Pancreas (tissue), 10 donors: ENCODE data around the gene TSG101. TPM values are rescaled to one million over a fixed set of nuclear protein-coding genes. Genes with fewer than 3 reads are reported as not detected.

Experiments
- ATAC-seq, 4 donors: fragments of 200-7000 bp; cut with Tn5 transposase; one replicate each; pipeline versions ENCODE4 v1.8.0 to v1.9.1; 2020; ENCODE audit warnings: mild to moderate bottlenecking in 4 of 4, moderate library complexity in 4 of 4
- DNase-seq, 6 donors: peaks; one replicate each; pipeline ENCODE4 v3.0.0-alpha.2; 2020
- FAIRE-seq: peaks from 2 replicates; lab custom pipeline; 2012; peaks lifted over from hg19 to GRCh38; lab: Jason Lieb, UNC
- H3K27ac ChIP-seq, 4 donors: fragments of 200-600 bp; sonication (generic); 1 replicate in 3 of 4; 2 replicates in 1 of 4; pipeline versions ENCODE4 v1.5.0 to v1.8.0; 2020
- H3K27me3 ChIP-seq, 4 donors: fragments of 200-600 bp; one replicate each; pipeline ENCODE4 v1.8.0; 2021
- H3K36me3 ChIP-seq, 3 donors: fragments of 200-600 bp; sonication (generic) in 1 of 3; one replicate each; pipeline versions ENCODE4 v1.5.0 to v1.8.0; 2020 to 2021
- H3K4me1 ChIP-seq, 3 donors: fragments of 200-600 bp; one replicate each; pipeline ENCODE4 v1.8.0; 2021
- H3K4me3 ChIP-seq, 4 donors: fragments of 200-600 bp; sonication (generic) in 2 of 4; one replicate each; pipeline versions ENCODE4 v1.5.0 to v1.8.0; 2020 to 2021
- H3K9me3 ChIP-seq, 4 donors: fragments of 200-600 bp; one replicate each; pipeline ENCODE4 v1.8.0; 2021
- WGBS, 2 donors: extraction: QIAGEN DNeasy Blood & Tissue Kit; methylation state at CpG; one replicate each; pipeline ENCODE4 v1.1.7; 2013; 5-methylcytosine and 5-hydroxymethylcytosine counted together
- intact Hi-C, 3 donors: fragments of 100-400 bp; cut with DNase I; formaldehyde crosslinking; loops; one replicate each; pipeline versions ENCODE4 v1.11.1 to v1.14.2; 2022
- polyA plus RNA-seq, 2 donors: library from polyadenylated mRNA; stranded (reverse); fragments of 200-250 nt; gene quantifications; one replicate each; pipeline ENCODE4 v1.2.3, GENCODE V29; 2013
- total RNA-seq, 6 donors: library from RNA; stranded (reverse); fragmentation: NEBNext Ultra II Directional in 4 of 6; extraction: Animal tissue kit (Norgen Biotek cat#: 25700) in 4 of 6; gene quantifications; one replicate each; pipeline versions ENCODE4 v1.2.1 to v1.2.4, GENCODE V29; 2021 to 2023
- TF ChIP-seq, protein P1 (sequence below), 4 donors: fragments of 200-600 bp; sonication (generic) in 3 of 4; IDR thresholded peaks; one replicate each; pipeline versions ENCODE4 v1.5.0 to v1.8.0; 2021; ENCODE audit warnings: antibody characterized with exemption in 4 of 4
- donor health status: healthy with polysubstance abuse.
- donor health status: DM: no; HTN: no; CAD: no; lungs with moderate emphysema.
- donor health status: DM: no; HTN: no; CAD: no.
- donor health status: control.
- donor health status: control.
- donor health status: Bipolar disorder and iron deficiency.
- donor health status: DM: yes; HTN: yes; CAD: no.
- donor health status: DM: no; HTN: no; CAD: no.
- donor health status: DM: no; HTN: no; CAD: no.
- donor health status: DM: yes; HTN: yes; CAD: no.

TSG101 gene
- total and polyA plus RNA-seq, 8 donors: 15.7 to 33.7 (median 22.2) TPM

DNA sequence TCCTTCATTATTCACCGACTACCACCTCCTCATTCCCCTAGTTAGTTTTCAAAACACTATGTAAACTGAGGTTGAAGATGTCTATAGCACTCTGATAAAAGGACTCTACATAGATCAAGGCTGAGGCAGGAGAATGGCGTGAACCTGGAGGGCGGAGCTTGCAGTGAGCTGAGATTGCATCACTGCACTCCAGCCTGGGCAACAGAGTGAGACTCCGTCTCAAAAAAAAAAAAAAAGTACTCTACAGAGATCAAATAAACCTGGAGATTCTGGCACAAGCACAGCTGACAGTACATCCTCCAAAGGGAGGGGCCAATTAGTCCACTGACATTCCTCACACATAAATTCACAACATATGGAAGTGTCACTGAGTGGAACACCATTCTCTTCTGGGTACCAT, 31.0 kb downstream of the TSG101 start:
- no peak for DNase-seq
- no peak for ATAC-seq
- H3K4me1 ChIP-seq: peaks cover 5 to 11% (median 7%) of the 10 kb centered on the region in 3 donors
- FAIRE-seq: no peak
- WGBS, 2 donors: 90 to 91% methylated on average over 4 of the region's 4 CpGs
- H3K4me3 ChIP-seq: no peak overlapping the region
- TF ChIP-seq, protein P1, sequence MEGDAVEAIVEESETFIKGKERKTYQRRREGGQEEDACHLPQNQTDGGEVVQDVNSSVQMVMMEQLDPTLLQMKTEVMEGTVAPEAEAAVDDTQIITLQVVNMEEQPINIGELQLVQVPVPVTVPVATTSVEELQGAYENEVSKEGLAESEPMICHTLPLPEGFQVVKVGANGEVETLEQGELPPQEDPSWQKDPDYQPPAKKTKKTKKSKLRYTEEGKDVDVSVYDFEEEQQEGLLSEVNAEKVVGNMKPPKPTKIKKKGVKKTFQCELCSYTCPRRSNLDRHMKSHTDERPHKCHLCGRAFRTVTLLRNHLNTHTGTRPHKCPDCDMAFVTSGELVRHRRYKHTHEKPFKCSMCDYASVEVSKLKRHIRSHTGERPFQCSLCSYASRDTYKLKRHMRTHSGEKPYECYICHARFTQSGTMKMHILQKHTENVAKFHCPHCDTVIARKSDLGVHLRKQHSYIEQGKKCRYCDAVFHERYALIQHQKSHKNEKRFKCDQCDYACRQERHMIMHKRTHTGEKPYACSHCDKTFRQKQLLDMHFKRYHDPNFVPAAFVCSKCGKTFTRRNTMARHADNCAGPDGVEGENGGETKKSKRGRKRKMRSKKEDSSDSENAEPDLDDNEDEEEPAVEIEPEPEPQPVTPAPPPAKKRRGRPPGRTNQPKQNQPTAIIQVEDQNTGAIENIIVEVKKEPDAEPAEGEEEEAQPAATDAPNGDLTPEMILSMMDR (IDR thresholded peaks at IDR 0.05): no peak
- H3K36me3 ChIP-seq: peaks cover 0 to 11% (median 0%) of the 10 kb centered on the region in 3 donors
- no peaks in the 10 kb centered on the region for H3K9me3 ChIP-seq
- H3K27me3 ChIP-seq: no peaks in the 10 kb centered on the region
- no peak overlapping the region for H3K27ac ChIP-seq
- intact Hi-C loops: no loop called here

GRCh38 chr11:18495271-18495670, 31.5 kb downstream of the TSG101 start:
- Histone ChIP-seq H3K4me1 (peaks cover 5 to 11% (median 7%) of the 10 kb centered on the region in 3 donors), H3K9me3 (no peaks in the 10 kb centered on the region), H3K4me3 (no peak overlapping the region), H3K27me3 (no peaks in the 10 kb centered on the region), H3K27ac (no peak overlapping the region), H3K36me3 (peaks cover 0 to 9% (median 3%) of the 10 kb centered on the region in 3 donors)
- intact Hi-C loops: no loop called here
- DNase-seq (no peak), ATAC-seq (no peak), FAIRE-seq (no peak)
- TF ChIP-seq, protein P1 (IDR thresholded peaks at IDR 0.05): no peak

- ATAC-seq (peak in 3 of 4 donors; percentile 58 to 74 (median 63)), FAIRE-seq (no peak), DNase-seq (no peak)
- Histone ChIP-seq H3K27me3 (no peaks in the 10 kb centered on the region), H3K9me3 (no peaks in the 10 kb centered on the region), H3K27ac (peak overlapping the region in 1 of 4 donors; percentile 11), H3K4me1 (peaks cover 5 to 11% (median 7%) of the 10 kb centered on the region in 3 donors), H3K4me3 (no peak overlapping the region), H3K36me3 (peaks cover 0 to 4% (median 3%) of the 10 kb centered on the region in 3 donors)
- intact Hi-C loops: no loop called here
- 41 to 43% methylated on average over 4 of the region's 4 CpGs for WGBS, 2 donors
- TF ChIP-seq, protein P1 (IDR thresholded peaks at IDR 0.05): no peak
Observed at GRCh38 chr11:18493310-18493709, 33.4 kb downstream of the TSG101 start.

- FAIRE-seq (no peak), ATAC-seq (no peak), DNase-seq (no peak)
- peaks cover 0 to 4% (median 0%) of the 10 kb centered on the region in 3 donors for H3K36me3 ChIP-seq
- no peak overlapping the region for H3K4me3 ChIP-seq
- peak overlapping the region in 1 of 4 donors; percentile 11 for H3K27ac ChIP-seq
- peaks cover 5 to 11% (median 7%) of the 10 kb centered on the region in 3 donors for H3K4me1 ChIP-seq
- H3K27me3 ChIP-seq: no peaks in the 10 kb centered on the region
- H3K9me3 ChIP-seq: no peaks in the 10 kb centered on the region
- TF ChIP-seq, protein P1 (IDR thresholded peaks at IDR 0.05): no peak
- intact Hi-C loops: no loop called here
Observed at GRCh38 chr11:18492888-18493287, 33.9 kb downstream of the TSG101 start.

DNA sequence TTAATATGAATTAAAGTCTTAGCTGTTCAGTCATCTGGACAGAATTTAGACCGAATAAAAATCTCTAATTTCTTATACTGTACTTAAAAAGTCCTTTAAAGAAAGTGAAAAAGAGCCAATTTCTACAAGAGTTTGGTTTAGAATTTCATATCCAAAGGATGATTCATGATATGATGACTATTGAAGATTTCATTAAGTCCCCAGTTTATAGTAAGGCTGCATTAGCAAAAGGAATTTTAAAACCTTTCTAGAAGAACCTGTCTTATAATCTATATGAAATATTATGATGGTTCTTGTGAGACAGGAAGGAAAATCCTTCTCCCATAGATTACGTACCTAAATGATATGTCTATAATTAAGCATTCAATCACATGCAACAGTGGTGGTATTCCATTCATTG, 34.8 kb downstream of the TSG101 start:
- 98 to 99% methylated on average over 2 of the region's 2 CpGs for WGBS, 2 donors
- Histone ChIP-seq H3K27ac (no peak overlapping the region), H3K9me3 (no peaks in the 10 kb centered on the region), H3K36me3 (peaks cover 0 to 4% (median 0%) of the 10 kb centered on the region in 3 donors), H3K4me1 (peaks cover 5 to 11% (median 7%) of the 10 kb centered on the region in 3 donors), H3K27me3 (no peaks in the 10 kb centered on the region), H3K4me3 (no peak overlapping the region)
- TF ChIP-seq, protein P1 (IDR thresholded peaks at IDR 0.05): no peak
- ATAC-seq (no peak), DNase-seq (no peak), FAIRE-seq (no peak)
- intact Hi-C loops: no loop called here
